Stomach (tissue), 9 donors: Measurements from ENCODE around the gene TNFRSF25. TPM values are rescaled to one million over a fixed set of nuclear protein-coding genes. Genes with fewer than 3 reads are reported as not detected.

Experiments
- DNase-seq, 2 donors: peaks; one replicate each; pipeline versions ENCODE4 v3.0.0 to v3.0.0-alpha.2; 2013 to 2019
- H3K27ac ChIP-seq, 5 donors: fragments of 200-600 bp in 4 of 5; sonication (generic) in 4 of 5; one replicate each; pipeline ENCODE4 v1.5.1; 2013 to 2019; ENCODE audit warnings: mild to moderate bottlenecking in 1 of 5, moderate library complexity in 1 of 5
- H3K27me3 ChIP-seq, 3 donors: fragments of 200-600 bp; sonication (generic); one replicate each; pipeline ENCODE4 v1.5.1; 2017 to 2019; ENCODE audit warnings: mixed run types in 1 of 3
- H3K36me3 ChIP-seq, 4 donors: fragments of 200-600 bp; sonication (generic); 1 replicate in 3 of 4; 2 replicates in 1 of 4; pipeline ENCODE4 v1.5.1; 2016 to 2019
- H3K4me1 ChIP-seq, 4 donors: fragments of 200-600 bp; sonication (generic); one replicate each; pipeline ENCODE4 v1.5.1; 2016 to 2019
- H3K4me3 ChIP-seq, 4 donors: fragments of 200-600 bp; sonication (generic) in 3 of 4; one replicate each; pipeline ENCODE4 v1.5.1; 2016 to 2019; ENCODE audit warnings: mild to moderate bottlenecking in 1 of 4
- H3K9me3 ChIP-seq, 4 donors: fragments of 200-600 bp; sonication (generic); one replicate each; pipeline ENCODE4 v1.5.1; 2016 to 2019
- EP300 ChIP-seq: sonication (generic); formaldehyde crosslinking; IDR thresholded peaks from one replicate; pipeline ENCODE4 v1.6.1; 2017; ENCODE audit warnings: antibody characterized with exemption
- POLR2A ChIP-seq, 4 donors: fragments of 450-650 bp; IDR thresholded peaks; one replicate each; pipeline ENCODE4 v1.6.1; 2016; ENCODE audit warnings: antibody characterized with exemption in 4 of 4, control low read depth in 2 of 4, mild to moderate bottlenecking in 1 of 4, moderate library complexity in 1 of 4
- POLR2AphosphoS5 ChIP-seq, 3 donors: sonication (generic); formaldehyde crosslinking; IDR thresholded peaks; one replicate each; pipeline ENCODE4 v1.6.1; 2016; ENCODE audit warnings: antibody characterized with exemption in 3 of 3
- WGBS, 5 donors: extraction: QIAGEN DNeasy Blood & Tissue Kit in 3 of 5; methylation state at CpG; one replicate each; pipeline versions ENCODE4 v1.1.5 to v1.1.7; 2013 to 2018; 5-methylcytosine and 5-hydroxymethylcytosine counted together
- intact Hi-C: fragments of 100-400 bp; cut with DNase I; formaldehyde crosslinking; loops from one replicate; pipeline ENCODE4 v1.15.1; 2023; ENCODE audit warnings: low total_unique reads
- polyA plus RNA-seq, 3 donors: library from polyadenylated mRNA; stranded (reverse); fragments of 200-250 nt; gene quantifications; one replicate each; pipeline ENCODE4 v1.2.3, GENCODE V29; 2013
- total RNA-seq, 5 donors: library from RNA; depleted of rRNA; stranded (reverse); fragments of >200 nt; gene quantifications; one replicate each; pipeline versions ENCODE4 v1.1.0 to v1.2.3, GENCODE V29; 2014 to 2016
- TF ChIP-seq, protein P1 (sequence below), 7 experiments: fragments of 450-650 bp in 4 of 7; fragments of 200-600 bp in 3 of 7; sonication (generic) in 3 of 7; IDR thresholded peaks; one replicate each; pipeline ENCODE4 v1.5.1; 2016 to 2019; ENCODE audit warnings: antibody characterized with exemption in 7 of 7, control low read depth in 2 of 7, mild to moderate bottlenecking in 1 of 7
- donor health status: healthy with polysubstance abuse.
- donor health status: Bipolar disorder and iron deficiency.
- donor health status: healthy.

The TNFRSF25 gene
- total and polyA plus RNA-seq, 8 donors = 2.7 to 215 (median 15.2) TPM

DNA sequence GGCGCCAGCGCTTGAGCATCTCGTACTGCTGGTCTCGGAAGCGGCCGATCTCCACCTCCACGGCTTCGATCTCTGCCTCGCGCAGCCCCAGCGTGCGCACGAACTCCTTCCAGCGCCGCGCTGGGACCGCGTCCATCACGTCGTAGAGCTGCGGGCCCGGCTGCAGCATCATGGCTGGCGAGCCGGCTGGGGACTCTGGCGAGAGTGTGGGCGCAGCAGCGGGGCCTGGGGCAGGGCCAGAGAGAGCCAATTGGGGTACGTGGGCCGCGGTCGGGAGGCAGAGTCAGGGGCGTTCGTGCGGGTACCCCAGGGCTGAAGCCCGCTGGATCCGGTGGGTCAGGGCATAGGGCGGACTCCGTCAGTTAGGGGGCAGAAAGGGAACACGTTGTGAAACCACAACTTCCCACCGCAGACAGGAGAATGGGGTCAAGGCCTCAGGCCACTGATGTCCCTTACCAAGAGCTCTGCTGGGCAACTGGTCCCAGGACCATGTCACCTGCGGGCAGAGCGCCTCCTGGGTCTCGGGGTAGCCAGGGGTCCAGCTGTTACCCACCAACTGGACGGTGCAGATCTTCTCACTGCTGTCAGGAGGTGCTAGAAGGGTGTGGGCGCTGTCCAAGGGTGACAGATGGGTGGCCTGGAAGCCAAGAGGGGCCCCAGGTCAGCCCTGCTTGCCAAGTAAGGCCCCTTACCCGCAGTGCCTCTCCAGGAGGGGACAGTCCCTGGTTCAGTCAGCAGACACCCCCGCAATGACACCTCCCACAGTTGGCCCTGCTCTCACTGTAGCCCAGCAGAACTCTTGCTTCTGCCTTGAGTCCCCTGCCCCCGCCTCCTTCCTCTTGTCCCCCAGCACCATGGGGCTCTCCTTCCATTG is 4.2 kb downstream of the TNFRSF25 start:
- WGBS, 5 donors = 80 to 94% (median 84%) methylated on average over 40 to 48 of the region's 48 CpGs

DNA sequence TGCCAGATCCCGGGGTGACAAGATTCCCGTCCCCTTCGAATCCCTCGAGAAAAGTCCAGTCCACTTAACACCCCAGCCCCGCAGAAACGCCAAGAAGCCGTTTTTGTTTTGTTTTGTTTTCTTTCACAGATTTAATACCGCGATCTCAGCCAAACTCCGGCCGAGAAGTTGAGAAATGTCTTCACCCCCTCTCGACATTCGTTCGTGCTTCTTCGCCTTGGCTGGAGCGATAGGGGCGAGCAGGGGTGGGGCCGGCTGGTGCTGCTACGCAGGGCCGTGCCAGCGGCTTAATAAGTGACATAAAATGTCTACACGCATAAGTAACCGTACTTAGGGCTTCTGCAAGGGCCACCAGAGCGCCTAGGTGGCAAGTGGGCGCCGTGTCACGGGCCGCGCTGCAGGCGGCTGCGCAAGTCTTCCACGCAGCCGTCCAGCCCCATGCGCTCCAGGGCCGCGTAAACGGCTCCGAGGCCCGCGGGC is 4.9 kb downstream of the TNFRSF25 start:
- H3K9me3 ChIP-seq = no peaks in the 10 kb centered on the region

More for the DNA sequence above, 4.2 kb downstream of the TNFRSF25 start:
- H3K4me1 ChIP-seq = peaks cover 0 to 31% (median 24%) of the 10 kb centered on the region in 4 donors
- H3K27ac ChIP-seq = peak overlapping the region in 1 of 5 donors; percentile 64
- intact Hi-C loops = no loop called here
- H3K9me3 ChIP-seq = no peaks in the 10 kb centered on the region
- peaks cover 0 to 85% (median 18%) of the 10 kb centered on the region in 3 donors for H3K27me3 ChIP-seq
- DNase-seq = no peak
- TF ChIP-seq POLR2A (IDR thresholded peaks at IDR 0.05) (no peak), EP300 (no peak), POLR2AphosphoS5 (IDR thresholded peaks at IDR 0.05) (no peak)
- TF ChIP-seq, protein P1, sequence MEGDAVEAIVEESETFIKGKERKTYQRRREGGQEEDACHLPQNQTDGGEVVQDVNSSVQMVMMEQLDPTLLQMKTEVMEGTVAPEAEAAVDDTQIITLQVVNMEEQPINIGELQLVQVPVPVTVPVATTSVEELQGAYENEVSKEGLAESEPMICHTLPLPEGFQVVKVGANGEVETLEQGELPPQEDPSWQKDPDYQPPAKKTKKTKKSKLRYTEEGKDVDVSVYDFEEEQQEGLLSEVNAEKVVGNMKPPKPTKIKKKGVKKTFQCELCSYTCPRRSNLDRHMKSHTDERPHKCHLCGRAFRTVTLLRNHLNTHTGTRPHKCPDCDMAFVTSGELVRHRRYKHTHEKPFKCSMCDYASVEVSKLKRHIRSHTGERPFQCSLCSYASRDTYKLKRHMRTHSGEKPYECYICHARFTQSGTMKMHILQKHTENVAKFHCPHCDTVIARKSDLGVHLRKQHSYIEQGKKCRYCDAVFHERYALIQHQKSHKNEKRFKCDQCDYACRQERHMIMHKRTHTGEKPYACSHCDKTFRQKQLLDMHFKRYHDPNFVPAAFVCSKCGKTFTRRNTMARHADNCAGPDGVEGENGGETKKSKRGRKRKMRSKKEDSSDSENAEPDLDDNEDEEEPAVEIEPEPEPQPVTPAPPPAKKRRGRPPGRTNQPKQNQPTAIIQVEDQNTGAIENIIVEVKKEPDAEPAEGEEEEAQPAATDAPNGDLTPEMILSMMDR (IDR thresholded peaks at IDR 0.05) = no peak
- peaks cover 0 to 20% (median 8%) of the 10 kb centered on the region in 4 donors for H3K36me3 ChIP-seq
- no peak overlapping the region for H3K4me3 ChIP-seq

DNA sequence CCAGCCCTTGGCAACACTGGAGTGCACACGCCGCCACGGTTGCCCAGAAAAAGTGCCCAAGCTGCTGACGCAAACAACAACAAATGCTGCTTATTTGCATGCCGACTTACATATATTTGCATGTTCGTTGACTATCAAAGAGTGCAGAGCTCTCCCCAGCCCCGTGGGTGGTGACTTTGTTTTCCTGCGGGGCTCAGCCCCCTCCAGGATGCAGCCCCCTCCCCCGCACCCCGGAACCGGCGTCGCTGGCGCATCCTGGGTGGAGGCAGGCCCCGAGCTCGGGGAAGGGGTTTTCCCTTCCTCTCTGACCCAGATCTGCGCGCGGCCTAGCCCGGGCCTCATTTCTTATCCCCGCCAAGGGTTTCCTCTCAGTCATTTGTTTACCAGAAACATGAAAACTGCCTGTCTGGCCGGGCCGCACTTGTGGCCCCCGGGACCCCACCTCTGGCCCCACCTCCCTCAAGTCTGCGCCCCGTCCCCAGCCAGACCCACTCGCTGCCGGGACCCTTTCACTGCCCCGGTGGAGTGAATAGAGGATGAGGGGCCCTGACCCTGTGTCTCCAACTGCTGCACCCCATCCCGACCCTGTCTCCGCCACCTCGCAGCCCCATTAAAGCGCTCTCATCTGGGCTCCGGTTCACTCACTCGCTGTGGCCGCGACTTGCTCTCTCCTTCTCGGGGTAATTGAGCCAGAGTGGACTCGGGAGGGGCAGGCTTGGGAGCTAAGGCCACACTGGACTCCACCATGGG is 5.5 kb downstream of the TNFRSF25 start:
- DNase-seq = peak; percentile 36 to 81
- Histone ChIP-seq H3K4me1 (peaks cover 0 to 23% (median 21%) of the 10 kb centered on the region in 4 donors), H3K27me3 (peaks cover 0 to 85% (median 19%) of the 10 kb centered on the region in 3 donors), H3K36me3 (peaks cover 0 to 20% (median 8%) of the 10 kb centered on the region in 4 donors), H3K9me3 (no peaks in the 10 kb centered on the region), H3K27ac (peak overlapping the region in 1 of 5 donors; percentile 64), H3K4me3 (peak overlapping the region; percentile 20 to 46 (median 26))
- WGBS, 5 donors = 26 to 45% (median 31%) methylated on average over 27 to 39 of the region's 39 CpGs
- TF ChIP-seq, protein P1 (IDR thresholded peaks at IDR 0.05) = no peak
- TF ChIP-seq POLR2AphosphoS5 (IDR thresholded peaks at IDR 0.05) (no peak), EP300 (no peak), POLR2A (IDR thresholded peaks at IDR 0.05) (no peak)
- intact Hi-C loops = no loop called here

More for the DNA sequence above, 4.9 kb downstream of the TNFRSF25 start:
- Histone ChIP-seq H3K4me1 (peaks cover 0 to 28% (median 24%) of the 10 kb centered on the region in 4 donors), H3K36me3 (peaks cover 0 to 20% (median 8%) of the 10 kb centered on the region in 4 donors), H3K4me3 (peak overlapping the region; percentile 15 to 46 (median 26)), H3K27ac (peak overlapping the region in 1 of 5 donors; percentile 64), H3K27me3 (peaks cover 0 to 85% (median 19%) of the 10 kb centered on the region in 3 donors)
- TF ChIP-seq POLR2A (IDR thresholded peaks at IDR 0.05) (no peak), POLR2AphosphoS5 (IDR thresholded peaks at IDR 0.05) (no peak), EP300 (no peak)
- TF ChIP-seq, protein P1 (IDR thresholded peaks at IDR 0.05) = no peak
- 64 to 84% (median 77%) methylated on average over 40 of the region's 40 CpGs for WGBS, 5 donors
- no peak for DNase-seq
- intact Hi-C loops = no loop called here

DNA sequence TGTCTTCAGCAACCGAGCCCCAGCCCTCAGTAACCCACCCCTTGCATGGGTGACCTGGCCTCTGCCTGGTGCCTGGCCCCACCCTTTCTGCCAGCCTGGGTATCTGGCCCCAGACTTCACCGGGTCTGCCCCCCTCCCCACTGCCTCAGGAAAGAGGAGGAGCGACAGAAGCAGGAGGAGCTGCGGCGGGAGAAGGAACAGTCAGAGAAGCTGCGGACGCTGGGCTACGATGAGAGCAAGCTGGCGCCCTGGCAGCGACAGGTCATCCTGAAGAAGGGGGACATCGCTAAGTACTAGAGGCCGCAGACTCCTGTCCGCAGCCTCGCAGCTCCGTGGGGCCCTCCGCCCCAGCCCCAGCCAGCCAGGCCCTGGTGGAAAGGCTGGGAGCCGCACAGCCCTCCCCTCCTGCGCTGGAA is 6.1 kb downstream of the TNFRSF25 start:
- 28 to 41% (median 36%) methylated on average over 15 to 18 of the region's 18 CpGs for WGBS, 5 donors
- H3K4me1 ChIP-seq = peaks cover 2 to 28% (median 25%) of the 10 kb centered on the region in 4 donors
- no peak overlapping the region for H3K27ac ChIP-seq
- H3K27me3 ChIP-seq = peaks cover 4 to 85% (median 21%) of the 10 kb centered on the region in 3 donors
- no peak for TF ChIP-seq POLR2A (IDR thresholded peaks at IDR 0.05)
- no peak for TF ChIP-seq POLR2AphosphoS5 (IDR thresholded peaks at IDR 0.05)
- TF ChIP-seq EP300 = no peak
- TF ChIP-seq, protein P1 (IDR thresholded peaks at IDR 0.05) = no peak
- DNase-seq = peak in 1 of 2 donors; percentile 50
- peak overlapping the region; percentile 20 to 46 (median 26) for H3K4me3 ChIP-seq
- H3K36me3 ChIP-seq = peaks cover 0 to 20% (median 8%) of the 10 kb centered on the region in 4 donors
- H3K9me3 ChIP-seq = no peaks in the 10 kb centered on the region
- intact Hi-C loops = no loop called here
